Loucy (cell line): ENCODE results near the gene SRGAP1.

Experiments
- H2AFZ ChIP-seq: fragments of 200-600 bp; sonication (generic); 2 replicates; pipeline ENCODE4 v1.6.0; 2016; ENCODE audit warnings: antibody characterized with exemption, mild to moderate bottlenecking, low read length, moderate library complexity
- H3F3A ChIP-seq: fragments of 200-600 bp; 2 replicates; pipeline ENCODE4 v1.6.0; 2016; ENCODE audit warnings: antibody characterized with exemption, low read depth, mild to moderate bottlenecking
- H3K27me3 ChIP-seq: fragments of 200-600 bp; sonication (generic); 2 replicates; pipeline ENCODE4 v1.6.1; 2014; ENCODE audit warnings: low read length, mild to moderate bottlenecking; ENCODE audit not compliant: insufficient read depth, poor library complexity, severe bottlenecking
- H3K36me3 ChIP-seq: fragments of 200-600 bp; sonication (generic); 2 replicates; pipeline ENCODE4 v1.6.1; 2016; ENCODE audit warnings: low read length; ENCODE audit not compliant: insufficient read depth
- H3K4me1 ChIP-seq: fragments of 200-600 bp; sonication (generic); 2 replicates; pipeline ENCODE4 v1.5.1; 2014; ENCODE audit warnings: low read length, mild to moderate bottlenecking; ENCODE audit not compliant: insufficient read depth, poor library complexity, severe bottlenecking
- H3K4me2 ChIP-seq: fragments of 200-600 bp; sonication (generic); 2 replicates; pipeline ENCODE4 v1.6.0; 2014; ENCODE audit warnings: antibody characterized with exemption, low read length, low read depth, mild to moderate bottlenecking; ENCODE audit not compliant: poor library complexity, severe bottlenecking
- H3K4me3 ChIP-seq: fragments of 200-600 bp; sonication (generic); 2 replicates; pipeline ENCODE4 v1.5.1; 2014; ENCODE audit warnings: low read length, mild to moderate bottlenecking, mixed read lengths; ENCODE audit not compliant: poor library complexity, severe bottlenecking
- H3K79me2 ChIP-seq: fragments of 200-600 bp; sonication (generic); 2 replicates; pipeline ENCODE4 v1.6.1; 2014; ENCODE audit warnings: low read length; ENCODE audit not compliant: insufficient read depth
- H3K9ac ChIP-seq: fragments of 200-600 bp; sonication (generic); 2 replicates; pipeline ENCODE4 v1.6.0; 2014; ENCODE audit warnings: mild to moderate bottlenecking, low read depth, low read length, moderate library complexity; ENCODE audit not compliant: poor library complexity, severe bottlenecking
- H3K9me2 ChIP-seq: fragments of 200-600 bp; sonication (generic); replicated peaks from 2 replicates; pipeline ENCODE4 v1.6.1; 2016; ENCODE audit warnings: low read depth, low read length, mixed read lengths
- H3K9me3 ChIP-seq: fragments of 200-600 bp; sonication (generic); 2 replicates; pipeline ENCODE4 v1.6.1; 2014; ENCODE audit warnings: mild to moderate bottlenecking, antibody characterized with exemption, low read length, low read depth; ENCODE audit not compliant: insufficient read depth
- H4K20me1 ChIP-seq: fragments of 200-600 bp; sonication (generic); 2 replicates; pipeline ENCODE4 v1.6.0; 2014; ENCODE audit warnings: antibody characterized with exemption, low read length, mild to moderate bottlenecking; ENCODE audit not compliant: insufficient read depth, poor library complexity, severe bottlenecking
- CTCF ChIP-seq: fragments of 200-600 bp; sonication (generic); conservative IDR thresholded peaks from 2 replicates; pipeline ENCODE4 v1.5.1; 2014; ENCODE audit warnings: mild to moderate bottlenecking, antibody characterized with exemption, low read length
- EZH2phosphoT487 ChIP-seq: fragments of 200-600 bp; IDR thresholded peaks from 2 replicates; pipeline ENCODE4 v1.6.1; 2018; ENCODE audit warnings: antibody characterized with exemption, mild to moderate bottlenecking, moderate library complexity, borderline replicate concordance

The SRGAP1 gene

DNA sequence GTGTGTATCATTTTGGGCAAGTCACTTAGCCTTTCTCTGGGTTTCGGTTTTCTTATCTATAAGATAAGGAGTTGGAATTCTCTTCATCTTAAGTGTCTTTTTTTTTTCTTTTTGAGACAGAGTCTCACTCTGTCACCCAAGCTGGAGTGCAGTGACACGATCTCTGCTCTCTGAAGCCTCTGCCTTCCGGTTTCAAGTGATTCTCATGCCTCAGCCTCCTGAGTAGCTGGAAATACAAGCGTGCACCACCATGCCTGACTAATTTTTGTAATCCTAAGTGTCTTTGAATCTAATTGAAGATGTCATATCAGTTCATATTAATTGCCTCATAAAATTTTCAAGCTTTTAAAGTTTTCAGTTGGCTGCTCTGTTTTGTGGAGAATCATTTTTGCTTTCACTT is 4.0 kb downstream of the SRGAP1 start:
- H3K36me3 ChIP-seq = no peaks in the 10 kb centered on the region
- H3K27me3 ChIP-seq = peaks cover 8% of the 10 kb centered on the region
- no peak for TF ChIP-seq CTCF
- TF ChIP-seq EZH2phosphoT487 = no peak
- H3K4me3 ChIP-seq = no peak overlapping the region
- H3F3A ChIP-seq = no peaks in the 10 kb centered on the region
- H4K20me1 ChIP-seq = no peaks in the 10 kb centered on the region
- H3K4me2 ChIP-seq = no peak overlapping the region
- no peak overlapping the region for H3K9ac ChIP-seq
- H3K9me2 ChIP-seq = no peaks in the 10 kb centered on the region
- H3K79me2 ChIP-seq = no peaks in the 10 kb centered on the region
- no peaks in the 10 kb centered on the region for H3K9me3 ChIP-seq
- H3K4me1 ChIP-seq = peaks cover 6% of the 10 kb centered on the region
- no peak overlapping the region for H2AFZ ChIP-seq

DNA sequence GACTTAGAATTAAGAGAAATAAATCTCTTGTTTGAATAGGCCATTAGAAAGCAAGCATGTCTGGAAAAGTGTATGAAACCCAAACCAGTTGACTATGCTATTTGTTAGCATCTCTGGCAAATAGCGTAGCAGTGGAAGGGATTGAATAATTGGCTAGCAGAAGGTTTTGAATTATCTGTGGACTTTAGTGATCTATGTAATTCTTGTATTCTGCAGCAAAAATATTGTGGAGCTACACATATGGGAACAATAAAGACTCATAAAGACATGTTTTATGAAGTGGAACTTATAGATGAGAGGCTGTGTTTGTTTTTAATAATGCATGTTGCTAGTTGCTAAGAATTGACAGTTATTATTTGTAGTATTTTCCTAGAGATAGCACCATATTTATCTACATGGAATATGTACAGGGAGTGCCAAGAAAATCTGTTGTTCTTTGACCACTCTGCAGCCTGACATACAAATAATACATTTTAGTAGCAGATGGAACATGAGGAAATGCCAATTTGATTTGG is 4.7 kb downstream of the SRGAP1 start:
- H3K4me2 ChIP-seq = no peak overlapping the region
- peaks cover 6% of the 10 kb centered on the region for H3K4me1 ChIP-seq
- H2AFZ ChIP-seq = no peak overlapping the region
- no peaks in the 10 kb centered on the region for H3K9me2 ChIP-seq
- H3K79me2 ChIP-seq = no peaks in the 10 kb centered on the region
- no peak overlapping the region for H3K9ac ChIP-seq
- no peaks in the 10 kb centered on the region for H3K9me3 ChIP-seq
- TF ChIP-seq CTCF (no peak), EZH2phosphoT487 (no peak)
- no peaks in the 10 kb centered on the region for H3K36me3 ChIP-seq
- no peak overlapping the region for H3K4me3 ChIP-seq
- H3K27me3 ChIP-seq = peaks cover 8% of the 10 kb centered on the region
- no peaks in the 10 kb centered on the region for H4K20me1 ChIP-seq
- no peaks in the 10 kb centered on the region for H3F3A ChIP-seq

DNA sequence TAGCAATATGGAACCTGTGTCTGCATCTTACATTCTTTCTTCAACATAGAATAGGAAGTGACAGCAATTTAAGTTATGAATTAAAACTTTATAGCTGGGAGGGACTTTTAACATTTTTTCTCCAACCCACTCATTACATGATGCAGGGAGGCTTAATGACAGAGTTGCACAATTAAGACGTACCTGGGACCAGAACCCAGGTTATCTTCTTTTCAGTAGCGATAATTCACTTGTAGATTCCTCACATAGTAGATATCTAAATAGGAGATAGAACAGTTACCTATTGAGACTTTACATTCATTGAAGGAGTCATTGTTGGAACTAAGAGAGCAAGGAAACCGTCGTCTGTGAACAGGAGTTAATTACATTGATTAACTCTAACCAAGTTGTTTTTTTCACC is 5.1 kb downstream of the SRGAP1 start:
- Histone ChIP-seq H3K79me2 (no peaks in the 10 kb centered on the region), H3K36me3 (no peaks in the 10 kb centered on the region), H3K9me2 (no peaks in the 10 kb centered on the region), H3F3A (no peaks in the 10 kb centered on the region), H3K4me1 (peaks cover 3% of the 10 kb centered on the region), H3K4me2 (no peak overlapping the region), H3K27me3 (peaks cover 8% of the 10 kb centered on the region), H2AFZ (no peak overlapping the region), H3K4me3 (no peak overlapping the region), H4K20me1 (no peaks in the 10 kb centered on the region), H3K9ac (no peak overlapping the region), H3K9me3 (no peaks in the 10 kb centered on the region)
- TF ChIP-seq EZH2phosphoT487 (no peak), CTCF (no peak)
